NK-92 (cell line): ENCODE data around the gene GRIP1.

Experiments used
- DNase-seq: peaks from one replicate; lab custom pipeline; 2025; ENCODE audit not compliant: unreplicated experiment; lab: John Stamatoyannopoulos, UW

GRIP1 gene

GRCh38 chr12:66692986-66693385 is 14.1 kb upstream of the GRIP1 start:
- DNase-seq = no peak

GRCh38 chr12:66692170-66692569 is 13.3 kb upstream of the GRIP1 start:
- no peak for DNase-seq

GRCh38 chr12:66688846-66689439 is 10.1 kb upstream of the GRIP1 start:
- DNase-seq = no peak

- no peak for DNase-seq
Measured at GRCh38 chr12:66684222-66684621, 5.3 kb upstream of the GRIP1 start.

GRCh38 chr12:66683822-66684221 is 4.9 kb upstream of the GRIP1 start:
- no peak for DNase-seq

GRCh38 chr12:66683073-66683472 is 4.2 kb upstream of the GRIP1 start:
- no peak for DNase-seq

GRCh38 chr12:66679461-66680084 is 697 bp upstream of the GRIP1 start:
- DNase-seq = no peak

GRCh38 chr12:66676241-66676640 is 2.6 kb downstream of the GRIP1 start:
- no peak for DNase-seq

- no peak for DNase-seq
Measured at GRCh38 chr12:66674495-66675122, 4.3 kb downstream of the GRIP1 start.

GRCh38 chr12:66669541-66669940 is 9.3 kb downstream of the GRIP1 start:
- DNase-seq = no peak

- no peak for DNase-seq
Measured at GRCh38 chr12:66668311-66668710, 10.6 kb downstream of the GRIP1 start.

GRCh38 chr12:66667906-66668305 is 11.0 kb downstream of the GRIP1 start:
- DNase-seq = no peak

- DNase-seq = no peak
Measured at GRCh38 chr12:66666481-66666880, 12.4 kb downstream of the GRIP1 start.

GRCh38 chr12:66665435-66665985 is 13.4 kb downstream of the GRIP1 start:
- DNase-seq = no peak

- no peak for DNase-seq
Measured at GRCh38 chr12:66664076-66664475, 14.8 kb downstream of the GRIP1 start.

- DNase-seq = no peak
Measured at GRCh38 chr12:66663611-66664010, 15.3 kb downstream of the GRIP1 start.

- no peak for DNase-seq
Measured at GRCh38 chr12:66662729-66663128, 16.1 kb downstream of the GRIP1 start.

- DNase-seq = no peak
Measured at GRCh38 chr12:66662179-66662578, 16.7 kb downstream of the GRIP1 start.

- no peak for DNase-seq
Measured at GRCh38 chr12:66661357-66661756, 17.5 kb downstream of the GRIP1 start.

GRCh38 chr12:66653796-66654195 is 25.1 kb downstream of the GRIP1 start:
- no peak for DNase-seq

GRCh38 chr12:66648033-66648735 is 30.7 kb downstream of the GRIP1 start:
- DNase-seq = no peak
